Hematopoietic multipotent progenitor cell treated with erythropoietin and hydrocortisone succinate and interleukin-3 and kit ligand, for 15 days (in vitro differentiated cells): Measurements from ENCODE around the gene CD200R1.

Experiments
- DNase-seq: peaks from one replicate; pipeline ENCODE4 v3.0.0-alpha.2; 2015; ENCODE audit warnings: low spot score

The CD200R1 gene

DNA sequence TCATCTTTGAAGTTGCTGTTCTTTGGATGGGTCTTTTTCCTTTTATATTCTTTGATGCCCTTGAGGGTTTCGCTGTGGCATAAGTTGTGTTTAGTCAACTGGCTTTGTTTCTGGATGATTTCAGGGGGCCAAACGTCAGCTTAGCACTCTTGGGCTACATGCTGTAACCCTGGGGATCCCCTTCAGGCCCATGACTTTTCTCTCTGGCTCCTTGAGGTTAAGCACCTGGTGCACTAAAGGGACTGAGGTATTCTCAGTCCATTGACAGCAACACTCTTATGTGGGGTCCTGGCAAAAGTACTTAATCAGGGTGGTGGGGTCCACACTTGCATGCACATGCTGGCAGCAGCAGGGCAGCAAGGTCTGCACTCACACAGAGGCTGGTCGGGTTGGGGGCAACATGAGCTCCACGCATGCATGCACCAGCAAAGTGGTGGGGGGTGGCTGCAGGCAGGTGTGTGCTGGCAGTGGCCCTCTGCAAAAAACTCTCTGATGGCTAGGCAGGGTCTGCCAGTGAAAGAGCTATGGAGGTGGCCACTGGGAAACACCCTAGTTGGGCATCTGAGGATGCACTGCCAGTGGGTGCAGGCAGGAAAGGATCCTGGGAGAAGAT, 90.1 kb downstream of the CD200R1 start:
- DNase-seq: no peak

DNA sequence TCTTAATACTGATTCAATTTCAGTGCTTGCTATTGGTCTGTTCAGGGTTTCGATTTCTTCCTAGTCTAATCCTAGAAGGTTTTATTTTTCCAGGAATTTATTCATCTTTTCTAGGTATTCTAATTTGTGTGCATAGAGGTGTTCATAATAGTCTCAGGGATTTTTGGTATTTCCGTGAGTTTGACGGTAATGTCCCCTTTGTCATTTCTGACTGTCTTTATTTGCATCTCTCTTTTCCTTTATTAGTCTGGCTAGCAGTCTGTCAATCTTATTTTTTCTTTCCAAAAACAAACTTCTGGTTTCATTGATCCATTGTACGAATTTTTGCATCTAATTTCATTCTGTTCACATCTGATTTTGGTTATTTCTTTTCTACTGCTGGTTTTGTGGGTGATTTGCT, 93.0 kb downstream of the CD200R1 start:
- DNase-seq: no peak

DNA sequence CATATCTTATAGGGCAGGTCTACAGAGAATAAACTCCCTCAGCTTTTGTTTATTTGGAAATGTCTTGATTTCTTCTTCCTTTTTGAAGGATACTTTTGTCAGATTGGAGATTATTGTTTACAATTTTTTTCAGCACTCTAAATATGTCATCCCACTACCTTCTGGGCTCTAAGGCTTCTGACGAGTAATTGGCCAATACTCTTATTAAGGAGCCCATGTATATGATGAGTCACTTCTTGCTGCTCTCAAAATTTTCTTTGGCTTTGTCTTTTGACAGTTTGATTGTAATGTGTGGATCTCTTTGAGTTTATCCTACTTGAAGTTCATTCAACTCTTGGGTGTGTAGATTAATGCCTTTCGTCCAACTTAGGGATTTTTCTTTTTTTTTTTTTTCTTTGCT, 99.3 kb downstream of the CD200R1 start:
- DNase-seq: no peak

DNA sequence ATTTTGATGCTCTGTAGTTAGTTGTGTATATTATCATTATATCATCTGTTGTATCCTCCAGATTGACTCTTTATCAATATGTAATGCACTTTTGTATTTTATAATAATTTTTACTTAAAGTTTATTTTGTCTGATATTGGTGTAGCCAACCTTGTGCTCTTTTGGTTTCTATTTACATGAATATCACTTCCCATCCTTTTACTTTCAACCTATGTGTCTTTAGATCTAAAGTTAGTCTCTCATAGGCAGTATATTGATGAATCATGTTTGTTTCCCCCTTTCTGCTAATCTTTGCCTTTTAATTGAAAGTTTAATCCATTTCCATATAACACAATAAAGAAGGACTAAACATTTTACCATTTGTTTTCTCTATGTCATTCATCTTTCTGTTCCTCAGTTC, 100.2 kb downstream of the CD200R1 start:
- no peak for DNase-seq

DNA sequence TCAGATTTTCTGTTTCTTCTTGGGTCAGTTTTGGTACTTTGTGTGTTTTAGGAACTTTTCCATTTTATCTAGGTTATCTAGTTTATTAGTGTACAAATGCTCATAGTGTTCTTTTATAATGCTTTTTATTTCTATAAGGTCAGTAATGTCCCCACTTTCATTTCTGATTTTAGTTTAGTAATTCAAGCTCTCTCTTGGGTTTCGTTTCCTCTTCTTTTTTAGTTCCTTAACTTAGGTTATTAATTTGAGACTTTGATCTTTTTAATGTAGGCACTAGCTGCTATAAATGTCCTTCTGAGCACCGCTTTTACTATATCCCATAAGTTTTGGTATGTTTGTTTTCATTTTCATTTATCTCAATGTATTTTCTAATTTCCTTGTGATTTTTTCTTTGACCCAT, 101.3 kb downstream of the CD200R1 start:
- DNase-seq: no peak

DNA sequence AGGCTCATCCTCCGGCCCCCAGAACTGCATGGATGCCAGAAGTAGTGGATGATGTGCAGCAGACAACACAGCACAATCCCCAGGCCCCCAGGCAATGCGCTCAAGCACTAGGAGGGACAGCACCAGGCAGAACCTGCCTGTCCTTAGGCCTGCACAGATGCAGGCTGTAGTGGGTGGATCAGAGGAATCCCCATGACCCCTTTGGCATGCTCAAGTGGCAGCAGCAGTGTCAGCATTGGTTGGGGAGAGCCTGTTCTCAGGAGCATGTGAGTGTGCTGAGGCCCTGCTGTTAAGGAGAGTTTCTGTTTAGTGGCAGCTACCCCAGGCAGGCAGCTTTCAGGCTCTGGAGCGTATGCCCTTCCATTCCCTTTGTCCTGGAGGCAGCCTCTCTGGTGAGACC, 103.2 kb downstream of the CD200R1 start:
- DNase-seq: no peak
